ENCODE results near the gene TLCD3B. TPM values are rescaled to one million over a fixed set of nuclear protein-coding genes. Genes with fewer than 3 reads are reported as not detected.

TLCD3B gene
- total and polyA plus RNA-seq, 9 of the 15 experiments (the other 6 are each of a cell fraction or from before 2014, with no cell fraction given), result 0.10 to 0.52 (median 0.23) TPM; not detected in 4

DNA sequence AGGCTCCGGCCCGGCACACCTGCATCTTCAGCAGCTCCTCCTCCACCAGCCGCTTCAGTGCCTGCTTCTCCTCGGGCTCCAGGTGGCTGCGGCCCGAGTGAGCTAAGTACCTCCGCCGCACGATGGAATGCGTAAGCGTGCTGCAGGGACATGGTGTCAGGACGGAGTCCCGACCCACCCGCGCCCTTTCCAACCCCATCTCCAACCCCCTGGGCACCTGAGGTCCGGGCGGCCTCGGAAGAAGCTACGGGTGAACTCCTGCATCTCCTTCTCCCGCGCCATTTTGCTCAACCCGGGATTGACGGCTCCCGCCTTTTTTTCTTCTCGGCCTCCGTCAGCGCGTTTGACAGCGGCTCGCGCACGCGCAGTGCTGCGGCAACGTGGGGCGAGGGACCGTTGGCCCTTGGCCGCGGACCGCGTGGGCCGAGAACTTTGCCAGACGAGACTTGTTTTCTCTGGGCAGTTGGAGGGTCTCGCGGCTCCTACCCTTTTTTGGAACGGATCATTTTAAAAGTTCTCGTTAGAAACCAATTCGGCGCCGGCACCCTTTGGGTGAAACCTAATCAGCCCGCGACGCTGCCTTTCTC lies 35.7 kb downstream of the TLCD3B start, which contains the start of gene HIRIP3 (continued):
- TF ChIP-seq SRSF1 (IDR thresholded peaks at IDR 0.05; ENCODE audit: low read depth, low read length) (no peak), KAT8 (IDR thresholded peaks at IDR 0.05; ENCODE audit: low read depth) (0 out of 2 replicates have a peak, but pooled peaks have one; percentile 33), NONO (IDR thresholded peaks at IDR 0.05; ENCODE audit: low read depth in 2 of 2, low read length in 1 of 2) (no peak), XRCC4 (IDR thresholded peaks at IDR 0.05; ENCODE audit: extremely low read depth, insufficient read depth, insufficient read length) (no peak), PHB2 (IDR thresholded peaks at IDR 0.05; ENCODE audit: low read depth) (no peak), ZNF282 (CRISPR knock-in tag; IDR thresholded peaks at IDR 0.05) (0 out of 2 replicates have a peak, but pooled peaks have one; percentile 21), ETS2 (tag; IDR thresholded peaks at IDR 0.05; ENCODE audit: borderline replicate concordance, poor library complexity, severe bottlenecking) (no peak), GATA2 (CRISPR knock-in tag; IDR thresholded peaks at IDR 0.05) (0 out of 2 replicates have a peak, but pooled peaks have one; percentile 18), HDAC6 (IDR thresholded peaks at IDR 0.05; ENCODE audit: low read depth, low read length) (no peak), GATAD2A (IDR thresholded peaks at IDR 0.05) (no peak), CCAR2 (IDR thresholded peaks at IDR 0.05; ENCODE audit: low read depth, low read length) (no peak), CAMTA2 (CRISPR knock-in tag; conservative IDR thresholded peaks at IDR 0.05) (no peak), ZNF384 (IDR thresholded peaks at IDR 0.05; ENCODE audit: low read depth, low read length) (0 out of 2 replicates have a peak, but pooled peaks have one; percentile 44), ZKSCAN8 (CRISPR knock-in tag; IDR thresholded peaks at IDR 0.05) (peak; percentile 26; the same call in 1 of the 2 replicates), NFE2 (IDR thresholded peaks at IDR 0.05; ENCODE audit: low read depth) (no peak), ZNF551 (CRISPR knock-in tag; IDR thresholded peaks at IDR 0.05) (no peak), ZNF347 (CRISPR knock-in tag; IDR thresholded peaks at IDR 0.05; ENCODE audit: low read depth) (no peak), PHB (CRISPR knock-in tag; IDR thresholded peaks at IDR 0.05) (no peak), HDAC8 (tag; IDR thresholded peaks at IDR 0.05) (0 out of 2 replicates have a peak, but pooled peaks have one; percentile 53), ZNF584 (CRISPR knock-in tag; IDR thresholded peaks at IDR 0.05; ENCODE audit: low read depth) (0 out of 2 replicates have a peak, but pooled peaks have one; percentile 0), KDM4B (IDR thresholded peaks at IDR 0.05; ENCODE audit: borderline replicate concordance in 2 of 2, low read depth in 1 of 2) (0 out of 4 replicates have a peak, but pooled peaks of 1 of the 2 experiments have one; percentile 70), FOXJ2 (tag; IDR thresholded peaks at IDR 0.05) (no peak), TRIM24 (IDR thresholded peaks at IDR 0.05) (0 out of 4 replicates have a peak, but pooled peaks of 1 of the 2 experiments have one; percentile 15)
- TF ChIP-seq, protein P1, sequence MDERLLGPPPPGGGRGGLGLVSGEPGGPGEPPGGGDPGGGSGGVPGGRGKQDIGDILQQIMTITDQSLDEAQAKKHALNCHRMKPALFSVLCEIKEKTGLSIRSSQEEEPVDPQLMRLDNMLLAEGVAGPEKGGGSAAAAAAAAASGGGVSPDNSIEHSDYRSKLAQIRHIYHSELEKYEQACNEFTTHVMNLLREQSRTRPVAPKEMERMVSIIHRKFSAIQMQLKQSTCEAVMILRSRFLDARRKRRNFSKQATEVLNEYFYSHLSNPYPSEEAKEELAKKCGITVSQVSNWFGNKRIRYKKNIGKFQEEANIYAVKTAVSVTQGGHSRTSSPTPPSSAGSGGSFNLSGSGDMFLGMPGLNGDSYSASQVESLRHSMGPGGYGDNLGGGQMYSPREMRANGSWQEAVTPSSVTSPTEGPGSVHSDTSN (CRISPR knock-in tag; IDR thresholded peaks at IDR 0.05; ENCODE audit: low read depth), result peak; percentile 34; the same call in 1 of the 2 replicates
- TF ChIP-seq, protein P1 (tag; conservative IDR thresholded peaks at IDR 0.05; ENCODE audit: low read depth), result 0 out of 2 replicates have a peak, but pooled peaks have one; percentile 32
- TF ChIP-seq, protein P2, sequence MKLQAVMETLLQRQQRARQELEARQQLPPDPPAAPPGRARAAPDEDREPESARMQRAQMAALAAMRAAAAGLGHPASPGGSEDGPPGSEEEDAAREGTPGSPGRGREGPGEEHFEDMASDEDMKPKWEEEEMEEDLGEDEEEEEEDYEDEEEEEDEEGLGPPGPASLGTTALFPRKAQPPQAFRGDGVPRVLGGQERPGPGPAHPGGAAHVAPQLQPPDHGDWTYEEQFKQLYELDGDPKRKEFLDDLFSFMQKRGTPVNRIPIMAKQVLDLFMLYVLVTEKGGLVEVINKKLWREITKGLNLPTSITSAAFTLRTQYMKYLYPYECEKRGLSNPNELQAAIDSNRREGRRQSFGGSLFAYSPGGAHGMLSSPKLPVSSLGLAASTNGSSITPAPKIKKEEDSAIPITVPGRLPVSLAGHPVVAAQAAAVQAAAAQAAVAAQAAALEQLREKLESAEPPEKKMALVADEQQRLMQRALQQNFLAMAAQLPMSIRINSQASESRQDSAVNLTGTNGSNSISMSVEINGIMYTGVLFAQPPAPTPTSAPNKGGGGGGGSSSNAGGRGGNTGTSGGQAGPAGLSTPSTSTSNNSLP (IDR thresholded peaks at IDR 0.05; ENCODE audit: borderline replicate concordance, low read depth, low read length), result no peak

Measured in K562 (cell line).